NCI-H524 treated with DMSO at 0.1 percent for 48 hours (cell line): ENCODE data around the gene SLC12A7.
"Not testable (repeated sequence)": the region's sequence is repeated elsewhere in the genome, so short reads cannot be mapped to it uniquely, and the experiment has no call there.

Experiments
- DNase-seq: peaks from one replicate; lab custom pipeline; 2025; lab: John Stamatoyannopoulos, UW

The SLC12A7 gene

DNA sequence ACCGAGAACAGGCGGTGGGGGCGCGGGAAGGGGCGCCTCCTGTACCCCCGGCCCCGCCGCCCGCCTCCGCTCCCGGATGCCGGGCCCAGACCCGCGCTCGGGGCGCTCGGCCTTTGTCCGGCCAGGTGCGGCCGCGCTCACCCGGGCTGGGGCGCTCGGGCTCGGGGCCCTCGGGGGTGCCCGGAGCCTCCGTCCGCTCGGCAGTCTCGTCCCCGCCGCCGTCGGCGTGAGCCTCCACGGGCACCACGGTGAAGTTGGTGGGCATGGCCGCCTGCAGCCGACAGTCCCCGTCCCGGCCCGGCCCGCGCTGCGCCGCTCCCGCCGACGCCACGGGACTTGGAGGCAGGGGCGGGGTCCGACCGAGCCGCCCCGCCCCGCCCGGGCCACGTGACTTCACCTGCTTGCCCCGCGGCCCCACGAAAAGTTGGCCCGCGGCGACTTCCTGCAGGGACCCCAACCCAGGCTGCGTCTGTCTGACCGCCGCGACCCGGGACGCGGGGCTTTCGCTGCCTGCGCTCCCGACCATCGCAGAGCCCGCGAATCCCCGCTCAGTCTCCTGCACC, at the start of gene SLC12A7:
Gene SLC12A7 (minus strand): TSS at position 337 of the 563 bp plus-strand sequence. CDS start 72 bp downstream, at position 265.
- no peak for DNase-seq

DNA sequence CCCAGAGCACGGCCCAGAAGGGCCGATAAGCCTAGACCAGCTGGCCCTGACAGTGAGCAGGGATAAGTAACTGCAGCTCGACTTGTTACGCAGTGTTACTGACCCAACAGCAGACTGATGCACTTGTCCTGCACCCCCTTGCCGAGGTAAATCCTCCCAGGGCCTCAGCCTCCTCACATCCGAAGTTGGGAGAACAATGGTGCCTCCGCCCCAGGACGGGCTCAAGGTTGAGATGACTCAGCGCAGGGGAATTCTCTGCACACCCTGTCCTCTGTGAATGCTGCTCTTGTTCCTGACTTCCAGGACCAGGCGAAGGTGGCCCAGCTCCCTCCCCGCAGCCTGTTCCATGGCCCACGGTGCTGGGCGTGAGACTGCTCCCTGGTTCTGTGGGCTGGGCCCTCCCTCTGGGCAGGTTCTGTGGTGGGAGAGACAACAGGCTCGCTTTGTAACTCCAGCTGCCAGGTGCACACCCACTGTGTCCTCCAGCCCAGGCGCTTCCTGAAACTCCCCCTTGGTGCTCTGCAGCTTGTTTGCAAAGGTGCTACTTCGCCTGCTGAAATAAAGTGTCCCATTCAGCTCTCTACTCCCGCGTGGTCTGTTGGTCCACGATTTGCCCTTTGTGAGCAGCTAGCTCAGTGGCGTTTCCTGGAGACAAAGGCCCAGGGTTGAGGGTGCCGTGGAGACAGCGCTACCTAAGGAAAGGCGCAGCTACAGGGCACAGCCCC, 49.4 kb upstream of the SLC12A7 start:
- DNase-seq = no peak

- no peak for DNase-seq
Measured at GRCh38 chr5:1159774-1160406, 48.0 kb upstream of the SLC12A7 start.

DNA sequence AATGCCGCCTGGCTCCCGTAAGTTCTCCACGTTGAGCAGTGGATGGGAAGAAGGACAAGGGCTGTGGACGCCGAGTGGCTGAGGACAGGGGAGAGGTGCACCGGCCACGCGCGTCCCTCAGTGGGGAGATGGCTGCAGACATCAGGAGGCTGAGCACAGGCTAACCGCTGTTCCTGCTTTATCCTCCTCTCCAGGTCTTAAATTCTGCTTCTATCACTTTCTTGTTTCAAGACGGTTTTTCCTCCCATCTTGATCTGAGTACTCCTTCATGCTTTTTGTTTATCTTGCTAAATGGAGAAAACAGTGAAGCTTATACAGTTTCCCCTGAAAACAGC, 47.4 kb upstream of the SLC12A7 start:
- DNase-seq = no peak

DNA sequence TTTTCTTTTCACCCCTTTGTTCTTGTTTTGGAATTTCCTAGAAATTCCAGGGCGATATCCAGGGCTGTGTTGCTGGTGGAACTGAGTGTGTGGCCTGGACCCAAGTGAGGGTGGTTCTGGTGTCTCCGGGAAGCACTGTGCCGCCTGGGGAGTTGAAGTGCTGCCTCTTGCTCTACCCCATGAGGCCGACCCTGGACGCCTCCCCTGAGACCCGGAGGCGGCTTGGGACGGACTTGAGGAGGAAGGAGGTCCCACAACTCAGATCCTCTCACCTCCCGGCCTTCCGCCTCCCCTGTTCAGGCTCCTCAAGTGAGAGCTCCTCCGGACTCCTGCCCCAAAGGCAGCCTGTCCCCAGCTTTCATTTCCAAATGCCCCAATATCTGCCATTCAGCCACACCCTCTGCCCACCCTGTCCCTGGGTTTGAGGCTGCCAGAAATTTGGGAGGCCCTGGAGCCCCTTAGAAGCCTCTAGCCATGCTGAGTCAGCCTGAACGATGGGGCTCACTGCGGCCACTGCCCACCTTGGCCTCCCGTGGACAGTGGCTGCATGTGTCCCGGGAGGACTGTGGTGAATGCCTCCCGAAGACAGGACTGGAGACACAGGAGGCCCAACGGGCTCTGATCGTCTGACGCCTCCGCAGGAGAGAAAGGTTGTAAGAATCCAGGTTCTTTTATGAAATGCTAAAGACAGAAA, 46.9 kb upstream of the SLC12A7 start:
- DNase-seq = no peak

GRCh38 chr5:1157461-1157986, 45.7 kb upstream of the SLC12A7 start:
- DNase-seq = not testable (repeated sequence)

- no peak for DNase-seq
Measured at GRCh38 chr5:1156754-1157460, 45.0 kb upstream of the SLC12A7 start.

DNA sequence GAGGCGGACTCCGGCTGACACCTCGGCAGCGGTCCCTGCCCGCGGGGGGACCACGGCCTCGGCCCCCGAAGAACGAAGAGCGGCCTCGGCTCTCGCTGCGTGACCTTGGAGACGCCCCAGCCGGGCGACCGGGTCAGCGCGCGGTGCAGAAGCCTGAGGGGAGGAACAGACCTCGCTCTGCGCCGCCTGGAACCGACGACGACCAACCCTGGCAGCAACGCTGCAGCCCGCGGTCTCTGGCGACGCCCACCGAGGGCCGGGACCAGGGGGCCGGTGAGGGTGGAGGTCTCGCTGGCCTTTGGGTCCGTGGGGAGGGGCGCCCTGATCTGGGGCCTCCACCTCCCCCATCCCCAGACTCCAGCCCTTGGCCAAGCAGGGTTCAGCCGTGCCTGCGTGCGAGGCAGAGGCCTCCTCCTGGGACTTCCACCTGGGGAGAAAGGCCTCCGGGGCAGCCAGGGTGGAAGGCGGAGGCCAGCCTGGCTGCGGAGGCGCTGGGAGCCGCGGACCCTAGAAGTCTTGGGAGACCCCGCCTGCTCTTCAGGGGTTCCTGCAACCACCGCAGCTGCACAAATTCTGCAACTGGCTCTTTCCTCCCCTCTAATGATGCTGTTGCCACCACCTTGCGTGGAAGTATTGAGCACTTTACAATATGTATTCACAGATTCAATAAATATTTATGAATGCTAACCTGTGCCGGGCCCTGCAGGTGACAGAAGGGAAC, 44.3 kb upstream of the SLC12A7 start:
- no peak for DNase-seq

GRCh38 chr5:1155191-1156032, 43.5 kb upstream of the SLC12A7 start:
- DNase-seq = no peak

DNA sequence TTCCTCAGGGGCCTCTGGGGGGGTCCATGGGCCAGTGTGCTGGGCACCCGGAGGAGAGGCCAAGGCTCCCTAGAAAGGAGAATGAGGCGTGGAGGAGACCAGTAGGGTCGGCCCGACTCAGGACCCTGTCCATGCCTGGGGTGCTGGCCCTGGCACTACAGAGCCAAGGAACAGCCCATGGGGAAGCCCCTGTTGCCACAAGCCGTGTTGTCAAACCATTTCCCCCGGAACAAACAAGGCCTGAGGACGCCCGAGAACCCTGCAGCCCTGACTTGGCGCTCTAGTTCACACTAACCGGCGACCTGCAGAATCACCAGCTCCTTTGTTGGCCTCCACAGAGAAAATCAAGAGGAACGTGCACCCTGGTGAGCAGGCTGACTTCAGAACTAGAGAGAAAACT, 41.6 kb upstream of the SLC12A7 start:
- DNase-seq = no peak

DNA sequence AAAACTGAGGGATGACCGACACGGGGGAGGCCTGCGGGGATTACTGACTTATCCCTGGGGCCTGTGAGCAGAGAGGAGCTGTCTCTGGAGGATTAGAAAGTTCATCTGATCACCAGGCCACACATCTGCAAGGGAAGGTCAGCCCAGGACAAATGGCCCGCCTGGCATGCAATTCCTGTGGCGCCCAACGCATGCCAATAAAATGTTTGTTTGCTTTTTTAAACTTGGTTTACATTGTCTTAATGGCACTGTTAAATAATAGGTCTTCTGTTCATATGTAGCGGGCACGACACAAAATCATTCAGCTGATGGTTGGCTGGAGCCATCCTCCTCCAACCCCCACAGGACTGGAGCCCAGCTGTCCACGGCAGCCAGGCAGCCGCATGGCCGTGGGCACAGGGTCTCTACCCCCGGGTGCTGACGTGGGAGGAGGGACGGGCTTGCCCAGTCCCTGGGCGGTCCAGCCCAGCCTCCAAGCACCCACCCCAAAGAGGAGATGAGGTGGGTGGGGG, 41.0 kb upstream of the SLC12A7 start:
- no peak for DNase-seq

- DNase-seq = no peak
Measured at GRCh38 chr5:1152156-1152555, 40.3 kb upstream of the SLC12A7 start.

DNA sequence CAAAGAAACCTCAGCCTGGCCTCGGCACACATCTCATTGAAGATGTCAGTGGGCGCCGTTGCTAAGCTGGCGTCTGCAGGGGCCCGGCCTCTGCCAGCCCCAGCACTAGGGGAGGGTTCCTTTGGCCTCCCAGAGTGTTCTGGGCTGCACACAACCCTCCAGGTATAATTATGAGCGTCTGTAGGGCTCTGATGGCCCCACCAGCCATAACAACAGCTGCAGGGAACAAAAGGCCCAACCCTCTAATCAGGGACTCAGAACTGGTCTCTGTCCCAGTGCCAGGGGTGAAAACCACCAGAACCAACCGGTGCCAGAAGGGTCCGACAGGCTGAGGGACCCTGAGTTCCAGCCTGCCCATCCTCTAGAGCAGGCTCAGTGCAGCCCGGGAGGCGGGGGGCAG, 39.5 kb upstream of the SLC12A7 start:
- no peak for DNase-seq

- no peak for DNase-seq
Measured at GRCh38 chr5:1150866-1151265, 39.0 kb upstream of the SLC12A7 start.

DNA sequence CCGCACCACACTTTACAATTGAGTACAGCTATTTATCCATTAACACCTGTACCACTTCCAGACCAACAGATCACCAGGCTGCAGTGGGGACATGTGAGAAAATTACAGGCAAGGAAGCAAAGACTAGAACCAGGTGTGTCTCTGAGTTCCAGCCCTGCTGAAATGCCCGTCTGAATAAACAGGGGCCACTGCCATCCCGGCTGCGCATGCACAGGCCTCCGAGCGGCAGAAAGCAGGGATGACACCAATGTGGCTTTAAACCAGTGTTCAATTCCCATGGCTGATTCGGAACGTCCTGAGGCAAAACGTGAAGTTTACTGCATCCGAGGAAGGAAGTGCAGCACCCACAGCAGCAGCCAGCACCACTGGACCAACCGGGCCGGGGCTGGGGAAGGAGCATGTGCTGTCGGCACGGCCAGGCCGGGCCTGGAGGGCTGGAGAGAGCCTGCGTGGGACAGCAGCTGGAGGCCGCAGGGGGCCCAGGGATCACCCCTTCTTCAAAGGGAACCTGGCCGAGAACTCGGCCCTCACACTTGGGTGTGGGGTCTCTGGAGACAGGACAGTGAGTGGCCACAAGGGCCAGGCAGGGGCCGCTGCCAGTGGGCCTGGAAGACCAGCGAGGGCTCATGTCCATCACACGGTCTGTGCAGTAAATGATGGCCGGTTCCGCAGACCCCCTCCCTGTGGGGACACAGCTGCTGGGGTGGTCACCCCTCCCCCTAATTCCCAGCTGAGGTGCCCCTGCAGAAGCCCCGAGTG, 33.0 kb upstream of the SLC12A7 start:
- DNase-seq = no peak

- no peak for DNase-seq
Measured at GRCh38 chr5:1144089-1144488, 32.2 kb upstream of the SLC12A7 start.

GRCh38 chr5:1143670-1143951, 31.7 kb upstream of the SLC12A7 start:
- no peak for DNase-seq

GRCh38 chr5:1142886-1143669, 31.2 kb upstream of the SLC12A7 start:
- no peak for DNase-seq

- no peak for DNase-seq
Measured at GRCh38 chr5:1141834-1142233, 30.0 kb upstream of the SLC12A7 start.
